K562 (cell line): ENCODE measurements around the gene NEUROD2.

Experiments used
- GABPA ChIP-seq: fragments of 200-800 bp; sonication (Bioruptor generic); conservative IDR thresholded peaks from 2 replicates; pipeline ENCODE4 v1.6.1; 2016; ENCODE audit warnings: low read depth, missing genetic modification characterization, missing compliant biosample characterization
- MAFF ChIP-seq: IDR thresholded peaks from 2 replicates; pipeline ENCODE4 v1.6.1; 2012; ENCODE audit warnings: low read length, improper control_type of control experiment
- MYC ChIP-seq, 2 experiments: fragments of 250-450 bp in 1 of 2; sonication (Bioruptor Pico) in 1 of 2; IDR thresholded peaks; 2 replicates each; pipeline versions ENCODE4 v1.5.1 to v1.6.1; 2012 to 2021; ENCODE audit warnings: low read depth in 2 of 2, borderline replicate concordance in 1 of 2, improper control_type of control experiment in 1 of 2, low read length in 1 of 2, mild to moderate bottlenecking in 1 of 2, moderate library complexity in 1 of 2
- POLR2AphosphoS5 ChIP-seq: IDR thresholded peaks from 2 replicates; pipeline ENCODE4 v1.6.1; 2011; ENCODE audit warnings: mild to moderate bottlenecking, low read depth, low read length, moderate library complexity; ENCODE audit not compliant: control insufficient read depth, insufficient read depth
- RBBP5 ChIP-seq: fragments of 200-600 bp; sonication (generic); IDR thresholded peaks from 2 replicates; pipeline ENCODE4 v1.6.1; 2012; ENCODE audit warnings: borderline replicate concordance, mild to moderate bottlenecking, low read length, control low read depth, inconsistent platforms; ENCODE audit not compliant: insufficient read depth, poor library complexity, severe bottlenecking
- SETDB1 ChIP-seq: IDR thresholded peaks from one replicate; pipeline ENCODE4 v1.6.1; 2012; ENCODE audit warnings: low read length, control low read depth, inconsistent platforms
- SIN3A ChIP-seq, 2 experiments: fragments of 150-350 bp in 1 of 2; IDR thresholded peaks; 2 replicates each; pipeline ENCODE4 v1.6.1; 2011 to 2016; ENCODE audit warnings: borderline replicate concordance in 2 of 2, low read depth in 2 of 2, low read length in 2 of 2, mild to moderate bottlenecking in 2 of 2, moderate library complexity in 2 of 2; ENCODE audit not compliant: control insufficient read depth in 1 of 2
- SMARCC2 ChIP-seq: fragments of 450-650 bp; IDR thresholded peaks from 2 replicates; pipeline ENCODE4 v1.6.1; 2017; ENCODE audit warnings: antibody characterized with exemption, moderate library complexity, mild to moderate bottlenecking, low read depth
- SP2 ChIP-seq: IDR thresholded peaks from 2 replicates; pipeline ENCODE4 v1.6.1; 2011; ENCODE audit warnings: mild to moderate bottlenecking, low read depth, low read length, moderate library complexity; ENCODE audit not compliant: poor library complexity, severe bottlenecking; ENCODE audit errors: extremely low read depth
- TF ChIP-seq, protein P1 (sequence below): fragments of 250-450 bp; sonication (Bioruptor Pico); IDR thresholded peaks from 2 replicates; pipeline ENCODE4 v1.5.0; 2020; ENCODE audit warnings: mild to moderate bottlenecking
- TF ChIP-seq, protein P2 (sequence below): sonication (generic); formaldehyde crosslinking; IDR thresholded peaks from 2 replicates; pipeline ENCODE4 v1.8.1; 2022; ENCODE audit warnings: missing genetic modification reagents
- TF ChIP-seq, protein P3 (sequence below), 2 experiments: fragments of 450-650 bp; conservative IDR thresholded peaks; 2 replicates each; pipeline ENCODE4 v1.6.1; 2017; ENCODE audit warnings: mild to moderate bottlenecking in 2 of 2, moderate library complexity in 2 of 2
- TF ChIP-seq, protein P4 (sequence below), 3 experiments: IDR thresholded peaks in 2 of 3; conservative IDR thresholded peaks in 1 of 3; 2 replicates each; pipeline ENCODE4 v1.5.1; 2011 to 2012; ENCODE audit warnings: low read length in 3 of 3, mild to moderate bottlenecking in 3 of 3, control low read depth in 2 of 3, improper control_type of control experiment in 1 of 3, inconsistent platforms in 1 of 3, low read depth in 1 of 3, mixed read lengths in 1 of 3, moderate library complexity in 1 of 3; ENCODE audit not compliant: insufficient read depth in 2 of 3
- TF ChIP-seq, protein P5 (sequence below), 2 experiments: fragments of 450-650 bp; formaldehyde crosslinking in 1 of 2; IDR thresholded peaks; 2 replicates each; pipeline versions ENCODE4 v1.4.0 to v1.6.1; 2014 to 2020; ENCODE audit warnings: mild to moderate bottlenecking in 2 of 2, borderline replicate concordance in 1 of 2, low read depth in 1 of 2

DNA sequence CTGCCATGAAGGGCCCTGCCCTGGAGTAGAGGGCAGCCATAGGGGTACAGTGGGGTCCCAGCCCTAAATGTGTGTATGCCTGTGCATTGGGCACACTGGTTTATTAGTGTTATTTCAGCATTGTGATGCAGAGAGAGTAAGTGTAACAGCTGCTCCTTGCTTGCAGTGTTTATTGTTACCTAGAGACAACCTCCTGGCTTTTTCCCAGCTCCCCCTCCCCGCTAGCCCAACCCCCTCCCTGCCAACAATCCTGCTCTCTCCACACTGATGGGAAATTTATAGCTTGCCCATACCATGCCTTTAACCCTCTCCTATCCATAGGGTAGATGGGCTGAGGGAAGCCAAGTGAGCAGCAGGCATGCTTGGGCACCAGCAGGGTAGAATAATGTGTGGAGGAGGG lies 51.3 kb downstream of the NEUROD2 start:
- TF ChIP-seq, protein P1, sequence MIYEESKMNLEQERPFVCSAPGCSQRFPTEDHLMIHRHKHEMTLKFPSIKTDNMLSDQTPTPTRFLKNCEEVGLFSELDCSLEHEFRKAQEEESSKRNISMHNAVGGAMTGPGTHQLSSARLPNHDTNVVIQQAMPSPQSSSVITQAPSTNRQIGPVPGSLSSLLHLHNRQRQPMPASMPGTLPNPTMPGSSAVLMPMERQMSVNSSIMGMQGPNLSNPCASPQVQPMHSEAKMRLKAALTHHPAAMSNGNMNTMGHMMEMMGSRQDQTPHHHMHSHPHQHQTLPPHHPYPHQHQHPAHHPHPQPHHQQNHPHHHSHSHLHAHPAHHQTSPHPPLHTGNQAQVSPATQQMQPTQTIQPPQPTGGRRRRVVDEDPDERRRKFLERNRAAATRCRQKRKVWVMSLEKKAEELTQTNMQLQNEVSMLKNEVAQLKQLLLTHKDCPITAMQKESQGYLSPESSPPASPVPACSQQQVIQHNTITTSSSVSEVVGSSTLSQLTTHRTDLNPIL = no peak
- TF ChIP-seq RBBP5 (no peak), GABPA (no peak), MAFF (no peak), SP2 (no peak), POLR2AphosphoS5 (no peak), SIN3A (IDR thresholded peaks at IDR 0.05; ENCODE audit: borderline replicate concordance in 2 of 2, control insufficient read depth in 1 of 2, low read depth in 2 of 2, low read length in 2 of 2) (no peak), MYC (IDR thresholded peaks at IDR 0.05; ENCODE audit: low read depth, low read length) (no peak), MYC (CRISPR knock-in tag; IDR thresholded peaks at IDR 0.05; ENCODE audit: borderline replicate concordance, low read depth) (no peak), SETDB1 (no peak), SMARCC2 (no peak)
- TF ChIP-seq, protein P2, sequence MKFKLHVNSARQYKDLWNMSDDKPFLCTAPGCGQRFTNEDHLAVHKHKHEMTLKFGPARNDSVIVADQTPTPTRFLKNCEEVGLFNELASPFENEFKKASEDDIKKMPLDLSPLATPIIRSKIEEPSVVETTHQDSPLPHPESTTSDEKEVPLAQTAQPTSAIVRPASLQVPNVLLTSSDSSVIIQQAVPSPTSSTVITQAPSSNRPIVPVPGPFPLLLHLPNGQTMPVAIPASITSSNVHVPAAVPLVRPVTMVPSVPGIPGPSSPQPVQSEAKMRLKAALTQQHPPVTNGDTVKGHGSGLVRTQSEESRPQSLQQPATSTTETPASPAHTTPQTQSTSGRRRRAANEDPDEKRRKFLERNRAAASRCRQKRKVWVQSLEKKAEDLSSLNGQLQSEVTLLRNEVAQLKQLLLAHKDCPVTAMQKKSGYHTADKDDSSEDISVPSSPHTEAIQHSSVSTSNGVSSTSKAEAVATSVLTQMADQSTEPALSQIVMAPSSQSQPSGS = no peak
- TF ChIP-seq, protein P3, sequence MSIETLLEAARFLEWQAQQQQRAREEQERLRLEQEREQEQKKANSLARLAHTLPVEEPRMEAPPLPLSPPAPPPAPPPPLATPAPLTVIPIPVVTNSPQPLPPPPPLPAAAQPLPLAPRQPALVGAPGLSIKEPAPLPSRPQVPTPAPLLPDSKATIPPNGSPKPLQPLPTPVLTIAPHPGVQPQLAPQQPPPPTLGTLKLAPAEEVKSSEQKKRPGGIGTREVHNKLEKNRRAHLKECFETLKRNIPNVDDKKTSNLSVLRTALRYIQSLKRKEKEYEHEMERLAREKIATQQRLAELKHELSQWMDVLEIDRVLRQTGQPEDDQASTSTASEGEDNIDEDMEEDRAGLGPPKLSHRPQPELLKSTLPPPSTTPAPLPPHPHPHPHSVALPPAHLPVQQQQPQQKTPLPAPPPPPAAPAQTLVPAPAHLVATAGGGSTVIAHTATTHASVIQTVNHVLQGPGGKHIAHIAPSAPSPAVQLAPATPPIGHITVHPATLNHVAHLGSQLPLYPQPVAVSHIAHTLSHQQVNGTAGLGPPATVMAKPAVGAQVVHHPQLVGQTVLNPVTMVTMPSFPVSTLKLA (conservative IDR thresholded peaks at IDR 0.05) = no peak
- TF ChIP-seq, protein P4, sequence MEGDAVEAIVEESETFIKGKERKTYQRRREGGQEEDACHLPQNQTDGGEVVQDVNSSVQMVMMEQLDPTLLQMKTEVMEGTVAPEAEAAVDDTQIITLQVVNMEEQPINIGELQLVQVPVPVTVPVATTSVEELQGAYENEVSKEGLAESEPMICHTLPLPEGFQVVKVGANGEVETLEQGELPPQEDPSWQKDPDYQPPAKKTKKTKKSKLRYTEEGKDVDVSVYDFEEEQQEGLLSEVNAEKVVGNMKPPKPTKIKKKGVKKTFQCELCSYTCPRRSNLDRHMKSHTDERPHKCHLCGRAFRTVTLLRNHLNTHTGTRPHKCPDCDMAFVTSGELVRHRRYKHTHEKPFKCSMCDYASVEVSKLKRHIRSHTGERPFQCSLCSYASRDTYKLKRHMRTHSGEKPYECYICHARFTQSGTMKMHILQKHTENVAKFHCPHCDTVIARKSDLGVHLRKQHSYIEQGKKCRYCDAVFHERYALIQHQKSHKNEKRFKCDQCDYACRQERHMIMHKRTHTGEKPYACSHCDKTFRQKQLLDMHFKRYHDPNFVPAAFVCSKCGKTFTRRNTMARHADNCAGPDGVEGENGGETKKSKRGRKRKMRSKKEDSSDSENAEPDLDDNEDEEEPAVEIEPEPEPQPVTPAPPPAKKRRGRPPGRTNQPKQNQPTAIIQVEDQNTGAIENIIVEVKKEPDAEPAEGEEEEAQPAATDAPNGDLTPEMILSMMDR (IDR thresholded peaks at IDR 0.05 in 2 of 3, conservative IDR thresholded peaks at IDR 0.05 in 1 of 3; ENCODE audit: insufficient read depth in 2 of 3, low read depth in 1 of 3, low read length in 3 of 3) = no peak
- TF ChIP-seq, protein P5, sequence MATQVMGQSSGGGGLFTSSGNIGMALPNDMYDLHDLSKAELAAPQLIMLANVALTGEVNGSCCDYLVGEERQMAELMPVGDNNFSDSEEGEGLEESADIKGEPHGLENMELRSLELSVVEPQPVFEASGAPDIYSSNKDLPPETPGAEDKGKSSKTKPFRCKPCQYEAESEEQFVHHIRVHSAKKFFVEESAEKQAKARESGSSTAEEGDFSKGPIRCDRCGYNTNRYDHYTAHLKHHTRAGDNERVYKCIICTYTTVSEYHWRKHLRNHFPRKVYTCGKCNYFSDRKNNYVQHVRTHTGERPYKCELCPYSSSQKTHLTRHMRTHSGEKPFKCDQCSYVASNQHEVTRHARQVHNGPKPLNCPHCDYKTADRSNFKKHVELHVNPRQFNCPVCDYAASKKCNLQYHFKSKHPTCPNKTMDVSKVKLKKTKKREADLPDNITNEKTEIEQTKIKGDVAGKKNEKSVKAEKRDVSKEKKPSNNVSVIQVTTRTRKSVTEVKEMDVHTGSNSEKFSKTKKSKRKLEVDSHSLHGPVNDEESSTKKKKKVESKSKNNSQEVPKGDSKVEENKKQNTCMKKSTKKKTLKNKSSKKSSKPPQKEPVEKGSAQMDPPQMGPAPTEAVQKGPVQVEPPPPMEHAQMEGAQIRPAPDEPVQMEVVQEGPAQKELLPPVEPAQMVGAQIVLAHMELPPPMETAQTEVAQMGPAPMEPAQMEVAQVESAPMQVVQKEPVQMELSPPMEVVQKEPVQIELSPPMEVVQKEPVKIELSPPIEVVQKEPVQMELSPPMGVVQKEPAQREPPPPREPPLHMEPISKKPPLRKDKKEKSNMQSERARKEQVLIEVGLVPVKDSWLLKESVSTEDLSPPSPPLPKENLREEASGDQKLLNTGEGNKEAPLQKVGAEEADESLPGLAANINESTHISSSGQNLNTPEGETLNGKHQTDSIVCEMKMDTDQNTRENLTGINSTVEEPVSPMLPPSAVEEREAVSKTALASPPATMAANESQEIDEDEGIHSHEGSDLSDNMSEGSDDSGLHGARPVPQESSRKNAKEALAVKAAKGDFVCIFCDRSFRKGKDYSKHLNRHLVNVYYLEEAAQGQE (IDR thresholded peaks at IDR 0.05; ENCODE audit: borderline replicate concordance) = no peak
- TF ChIP-seq, protein P5 (CRISPR knock-in tag; IDR thresholded peaks at IDR 0.05; ENCODE audit: low read depth) = no peak
